DOHH2 (cell line): Measurements from ENCODE around the gene IGSF3.

Experiments used
- H3F3A ChIP-seq: fragments of 200-600 bp; sonication (generic), shearing (Covaris generic); 2 replicates; pipeline ENCODE4 v1.6.0; 2016; ENCODE audit warnings: antibody characterized with exemption, mild to moderate bottlenecking; ENCODE audit not compliant: control insufficient read depth, insufficient read depth
- H3K27ac ChIP-seq: fragments of 200-600 bp; sonication (generic); 2 replicates; pipeline ENCODE4 v1.5.1; 2014; ENCODE audit warnings: low read depth, mild to moderate bottlenecking, low read length, moderate library complexity
- H3K27me3 ChIP-seq: fragments of 200-600 bp; sonication (generic); 2 replicates; pipeline ENCODE4 v1.6.1; 2014; ENCODE audit warnings: mild to moderate bottlenecking, low read length, mixed read lengths; ENCODE audit not compliant: control insufficient read depth
- H3K36me3 ChIP-seq: fragments of 200-600 bp; sonication (generic); 2 replicates; pipeline ENCODE4 v1.6.1; 2014; ENCODE audit warnings: mild to moderate bottlenecking, low read length, moderate library complexity, mixed read lengths; ENCODE audit not compliant: control insufficient read depth
- H3K4me1 ChIP-seq: fragments of 200-600 bp; sonication (generic); 2 replicates; pipeline ENCODE4 v1.6.1; 2014; ENCODE audit warnings: mild to moderate bottlenecking, low read length, mixed read lengths; ENCODE audit not compliant: control insufficient read depth
- H3K4me2 ChIP-seq: fragments of 200-600 bp; sonication (generic); 2 replicates; pipeline ENCODE4 v1.6.0; 2014; ENCODE audit warnings: mild to moderate bottlenecking, low read length, moderate library complexity
- H3K4me3 ChIP-seq: fragments of 200-600 bp; sonication (generic); 2 replicates; pipeline ENCODE4 v1.5.1; 2014; ENCODE audit warnings: mild to moderate bottlenecking, low read length, mixed read lengths
- H3K79me2 ChIP-seq: fragments of 200-600 bp; sonication (generic); 2 replicates; pipeline ENCODE4 v1.6.1; 2014; ENCODE audit warnings: mild to moderate bottlenecking, low read length, mixed read lengths; ENCODE audit not compliant: control insufficient read depth
- H3K9me2 ChIP-seq: fragments of 200-600 bp; sonication (generic); replicated peaks from 2 replicates; pipeline ENCODE4 v1.6.1; 2014; ENCODE audit warnings: mild to moderate bottlenecking, low read length, mixed read lengths; ENCODE audit not compliant: control insufficient read depth
- H3K9me3 ChIP-seq: fragments of 200-600 bp; sonication (generic); 2 replicates; pipeline ENCODE4 v1.6.1; 2014; ENCODE audit warnings: antibody characterized with exemption, low read length, mixed read lengths; ENCODE audit not compliant: control insufficient read depth, insufficient read depth
- H4K20me1 ChIP-seq: fragments of 200-600 bp; sonication (generic); 2 replicates; pipeline ENCODE4 v1.6.0; 2014; ENCODE audit warnings: low read depth, mild to moderate bottlenecking, antibody characterized with exemption, low read length, moderate library complexity; ENCODE audit not compliant: control insufficient read depth, insufficient read depth
- EZH2phosphoT487 ChIP-seq: fragments of 200-600 bp; sonication (generic); IDR thresholded peaks from 2 replicates; pipeline ENCODE4 v1.6.1; 2017; ENCODE audit warnings: borderline replicate concordance, mild to moderate bottlenecking, antibody characterized with exemption, low read length, moderate library complexity, mixed read lengths
- TF ChIP-seq, protein P1 (sequence below): fragments of 200-600 bp; sonication (generic); IDR thresholded peaks from one replicate; pipeline ENCODE4 v1.5.1; 2014; ENCODE audit warnings: antibody characterized with exemption, mild to moderate bottlenecking, low read depth, low read length; ENCODE audit not compliant: poor library complexity, severe bottlenecking

IGSF3 gene

DNA sequence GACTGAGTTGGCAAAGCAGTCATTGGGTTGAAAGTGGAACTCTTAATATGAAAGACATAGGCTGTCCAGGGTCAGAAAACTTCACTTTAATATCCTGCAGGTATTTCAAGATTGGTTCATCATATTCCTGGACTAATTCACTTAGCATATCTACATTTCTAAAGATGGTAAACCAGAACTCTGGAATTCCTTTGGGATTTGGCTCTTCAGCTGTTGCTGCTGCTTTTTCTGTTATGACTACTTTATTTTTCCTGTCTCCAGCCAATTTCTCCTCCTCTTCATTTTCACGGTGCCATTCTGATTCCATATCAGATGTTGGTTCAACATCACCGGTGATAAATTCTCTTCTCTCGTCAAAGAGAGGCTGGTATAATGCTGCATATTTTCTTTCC is 134.1 kb downstream of the IGSF3 start:
- no peaks in the 10 kb centered on the region for H3K27me3 ChIP-seq
- no peak for TF ChIP-seq EZH2phosphoT487
- TF ChIP-seq, protein P1, sequence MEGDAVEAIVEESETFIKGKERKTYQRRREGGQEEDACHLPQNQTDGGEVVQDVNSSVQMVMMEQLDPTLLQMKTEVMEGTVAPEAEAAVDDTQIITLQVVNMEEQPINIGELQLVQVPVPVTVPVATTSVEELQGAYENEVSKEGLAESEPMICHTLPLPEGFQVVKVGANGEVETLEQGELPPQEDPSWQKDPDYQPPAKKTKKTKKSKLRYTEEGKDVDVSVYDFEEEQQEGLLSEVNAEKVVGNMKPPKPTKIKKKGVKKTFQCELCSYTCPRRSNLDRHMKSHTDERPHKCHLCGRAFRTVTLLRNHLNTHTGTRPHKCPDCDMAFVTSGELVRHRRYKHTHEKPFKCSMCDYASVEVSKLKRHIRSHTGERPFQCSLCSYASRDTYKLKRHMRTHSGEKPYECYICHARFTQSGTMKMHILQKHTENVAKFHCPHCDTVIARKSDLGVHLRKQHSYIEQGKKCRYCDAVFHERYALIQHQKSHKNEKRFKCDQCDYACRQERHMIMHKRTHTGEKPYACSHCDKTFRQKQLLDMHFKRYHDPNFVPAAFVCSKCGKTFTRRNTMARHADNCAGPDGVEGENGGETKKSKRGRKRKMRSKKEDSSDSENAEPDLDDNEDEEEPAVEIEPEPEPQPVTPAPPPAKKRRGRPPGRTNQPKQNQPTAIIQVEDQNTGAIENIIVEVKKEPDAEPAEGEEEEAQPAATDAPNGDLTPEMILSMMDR: no peak
- no peaks in the 10 kb centered on the region for H3K79me2 ChIP-seq
- H3K4me3 ChIP-seq: no peak overlapping the region
- H3K27ac ChIP-seq: no peak overlapping the region
- H3F3A ChIP-seq: no peaks in the 10 kb centered on the region
- no peaks in the 10 kb centered on the region for H3K36me3 ChIP-seq
- H3K4me1 ChIP-seq: no peaks in the 10 kb centered on the region
- no peaks in the 10 kb centered on the region for H4K20me1 ChIP-seq
- no peaks in the 10 kb centered on the region for H3K9me3 ChIP-seq
- no peak overlapping the region for H3K4me2 ChIP-seq
- H3K9me2 ChIP-seq: no peaks in the 10 kb centered on the region

- TF ChIP-seq, protein P1: no peak
- no peak for TF ChIP-seq EZH2phosphoT487
- Histone ChIP-seq H3K4me1 (no peaks in the 10 kb centered on the region), H3K36me3 (no peaks in the 10 kb centered on the region), H3K27me3 (no peaks in the 10 kb centered on the region), H4K20me1 (no peaks in the 10 kb centered on the region), H3K79me2 (no peaks in the 10 kb centered on the region), H3K4me2 (no peak overlapping the region), H3K27ac (no peak overlapping the region), H3K9me2 (no peaks in the 10 kb centered on the region), H3K9me3 (no peaks in the 10 kb centered on the region), H3F3A (no peaks in the 10 kb centered on the region), H3K4me3 (no peak overlapping the region)
Measured at GRCh38 chr1:116532671-116533428, 134.7 kb downstream of the IGSF3 start.

DNA sequence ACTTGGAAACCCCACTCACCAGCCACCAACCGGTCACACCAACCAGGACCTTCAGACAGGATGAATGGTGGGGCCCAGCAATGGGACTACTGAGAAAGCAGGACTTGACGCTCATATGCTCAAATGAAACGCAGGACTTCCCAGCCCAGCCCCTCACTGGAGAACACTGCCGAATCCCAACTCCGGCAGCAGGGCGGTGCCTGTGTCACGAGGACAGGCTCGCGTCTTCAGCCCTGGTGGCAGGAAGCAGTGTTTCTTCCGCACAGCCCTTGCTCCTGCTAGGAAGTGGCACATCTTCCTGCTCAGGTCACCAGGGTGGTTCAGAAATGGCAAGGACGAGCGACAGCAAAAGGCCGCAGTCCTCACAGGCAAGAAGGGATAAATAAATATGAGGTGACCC is 135.6 kb downstream of the IGSF3 start:
- no peaks in the 10 kb centered on the region for H4K20me1 ChIP-seq
- H3F3A ChIP-seq: no peaks in the 10 kb centered on the region
- no peaks in the 10 kb centered on the region for H3K9me3 ChIP-seq
- TF ChIP-seq EZH2phosphoT487: no peak
- TF ChIP-seq, protein P1: no peak
- no peaks in the 10 kb centered on the region for H3K9me2 ChIP-seq
- no peaks in the 10 kb centered on the region for H3K27me3 ChIP-seq
- no peak overlapping the region for H3K27ac ChIP-seq
- no peaks in the 10 kb centered on the region for H3K36me3 ChIP-seq
- H3K4me1 ChIP-seq: no peaks in the 10 kb centered on the region
- no peak overlapping the region for H3K4me2 ChIP-seq
- H3K79me2 ChIP-seq: no peaks in the 10 kb centered on the region
- H3K4me3 ChIP-seq: no peak overlapping the region
